Hematopoietic multipotent progenitor cell treated with erythropoietin and hydrocortisone succinate and interleukin-3 and kit ligand, for 15 days (in vitro differentiated cells): Measurements from ENCODE around the gene PRR16.

Experiments used
- DNase-seq: peaks from one replicate; pipeline ENCODE4 v3.0.0-alpha.2; 2015; ENCODE audit warnings: low spot score

PRR16 gene

DNA sequence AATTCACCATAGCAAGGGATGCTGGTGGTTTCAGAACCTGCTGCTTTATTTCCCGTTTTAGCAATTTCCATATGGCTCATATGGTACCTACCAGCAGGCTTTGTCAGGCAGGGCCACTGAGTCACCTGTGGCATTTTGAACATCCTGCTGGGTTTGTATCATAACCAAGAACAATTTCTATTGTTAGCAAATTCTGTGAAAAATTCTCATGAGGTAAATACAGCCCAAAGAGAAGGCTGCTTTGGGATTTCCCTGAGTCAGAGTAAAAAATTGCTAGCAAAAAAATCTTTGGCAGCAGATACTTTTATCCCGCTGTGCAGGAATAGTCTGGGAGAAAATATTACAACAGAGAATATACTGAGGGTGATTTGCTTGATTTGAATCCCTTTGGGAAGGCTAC lies 52.7 kb downstream of the PRR16 start:
- DNase-seq = no peak

DNA sequence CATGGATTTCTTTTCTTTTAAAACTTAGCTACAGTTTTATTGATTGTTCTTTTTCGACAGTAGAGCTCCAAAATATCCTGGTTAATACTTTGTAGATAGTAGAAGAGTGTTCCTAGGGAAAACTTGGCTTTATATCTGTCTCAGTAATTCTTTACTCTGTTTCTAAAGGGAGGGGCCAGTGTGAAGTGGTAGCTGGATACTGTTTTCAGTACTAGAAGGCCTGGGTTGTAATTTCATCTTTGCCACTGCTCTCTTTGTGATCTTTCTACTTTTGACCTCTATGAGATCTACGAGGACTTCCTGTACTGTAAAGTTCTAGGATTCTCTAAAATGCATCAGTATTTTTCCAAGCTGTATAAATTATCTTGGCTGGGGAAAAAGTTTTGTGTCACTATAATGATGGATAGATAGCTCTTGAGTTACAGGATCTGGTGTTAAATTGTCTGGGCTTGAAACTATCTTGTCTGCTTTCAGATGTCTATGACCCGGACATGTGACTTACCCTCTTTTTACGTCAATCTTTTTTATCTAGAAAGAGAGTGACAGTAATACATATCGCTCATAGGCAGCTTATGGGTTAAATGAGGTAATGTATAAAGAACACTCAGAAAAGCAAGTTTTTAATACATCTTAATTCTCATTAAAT lies 53.6 kb downstream of the PRR16 start:
- no peak for DNase-seq

DNA sequence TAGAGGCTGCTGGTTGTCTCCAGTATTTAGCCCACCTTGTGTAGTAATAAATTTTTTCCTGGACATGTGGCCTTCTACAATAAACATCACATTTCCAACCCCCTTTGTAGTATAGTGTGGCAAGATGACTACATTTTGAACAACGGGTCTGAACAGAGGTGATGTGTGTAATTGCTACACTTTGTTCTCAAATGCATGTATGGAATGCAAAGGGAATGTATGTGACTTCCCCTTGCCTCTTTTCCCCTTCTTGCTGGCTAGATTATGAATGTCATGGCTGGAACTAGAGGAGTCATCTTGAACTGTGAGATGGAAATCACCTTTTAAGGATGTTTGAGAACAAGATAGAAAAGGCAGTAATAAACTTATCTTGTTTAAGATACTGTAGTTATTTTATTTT lies 54.5 kb downstream of the PRR16 start:
- no peak for DNase-seq

DNA sequence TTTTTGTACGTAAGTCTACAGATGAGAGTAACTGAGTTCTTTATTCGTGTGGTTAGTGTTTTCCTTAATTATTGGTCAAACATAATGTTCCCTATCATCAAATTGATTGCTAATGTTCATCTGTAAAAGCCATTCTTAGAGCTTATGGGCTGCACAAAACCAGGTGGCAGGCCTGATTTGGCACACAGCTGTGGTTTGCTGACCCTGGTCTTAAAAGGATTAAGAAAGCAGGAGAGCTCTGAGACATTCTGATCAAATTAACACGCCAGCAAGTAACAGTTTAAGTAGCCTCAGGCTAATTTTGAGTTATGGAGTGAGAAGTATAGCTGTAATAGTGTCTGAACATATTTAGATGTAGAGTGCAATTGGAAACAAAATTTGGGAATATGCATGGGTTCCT lies 63.2 kb downstream of the PRR16 start:
- no peak for DNase-seq

DNA sequence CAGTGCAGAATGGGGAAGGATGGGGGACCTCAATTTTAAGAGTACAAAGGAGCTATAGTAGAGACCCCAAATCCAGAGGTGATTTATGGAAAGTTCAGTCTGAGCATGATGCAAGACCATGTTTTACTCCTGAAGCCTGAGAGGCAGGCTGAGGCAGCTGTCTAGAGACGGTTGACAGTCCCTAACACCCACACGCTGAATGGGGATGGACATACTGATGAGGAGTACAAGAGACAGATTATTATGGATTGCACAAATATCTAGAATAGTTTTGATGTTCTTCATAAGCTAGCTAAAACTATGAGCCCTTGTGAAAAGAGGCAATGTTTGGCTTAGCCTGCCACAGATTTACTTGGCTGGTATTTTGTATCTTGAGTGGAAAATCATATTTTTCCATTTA lies 64.5 kb downstream of the PRR16 start:
- DNase-seq = no peak

DNA sequence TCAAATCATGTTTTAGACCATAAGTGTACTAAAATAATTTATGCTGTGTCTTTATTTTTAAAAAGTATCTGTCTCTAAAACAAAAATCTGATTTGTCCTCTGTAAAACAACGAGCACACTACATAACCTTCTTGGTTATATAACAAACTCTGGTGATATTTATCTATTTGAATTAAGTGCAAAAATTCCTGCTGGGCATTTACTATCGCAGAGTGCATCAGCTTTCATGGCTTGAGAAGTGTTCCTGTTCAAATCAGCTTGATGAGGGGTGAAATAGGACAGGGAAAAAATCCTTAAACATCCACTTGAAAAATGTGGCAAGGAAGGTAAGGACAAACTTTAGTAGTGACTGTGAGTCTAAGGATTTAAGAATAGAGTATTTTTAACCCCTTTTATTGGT lies 65.3 kb downstream of the PRR16 start:
- no peak for DNase-seq

DNA sequence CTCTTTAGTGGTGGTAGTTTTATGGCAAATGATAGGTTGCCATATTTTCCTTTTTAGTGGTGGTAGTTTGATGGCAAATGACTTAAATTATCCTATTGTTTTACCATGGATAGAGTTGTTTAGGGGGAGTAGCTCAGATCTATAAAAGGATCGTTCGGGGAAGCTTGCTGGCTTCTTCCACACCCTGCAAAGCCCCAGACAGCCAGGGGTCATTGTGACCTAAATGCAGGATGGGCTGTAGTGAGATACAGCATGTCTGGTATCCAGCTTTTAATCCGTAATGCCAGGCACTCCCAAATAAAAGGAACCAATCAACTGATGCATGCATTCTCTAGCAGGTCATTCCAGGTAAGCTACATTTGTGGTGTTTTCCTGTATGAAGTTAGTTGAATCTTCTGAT lies 67.1 kb downstream of the PRR16 start:
- DNase-seq = no peak

DNA sequence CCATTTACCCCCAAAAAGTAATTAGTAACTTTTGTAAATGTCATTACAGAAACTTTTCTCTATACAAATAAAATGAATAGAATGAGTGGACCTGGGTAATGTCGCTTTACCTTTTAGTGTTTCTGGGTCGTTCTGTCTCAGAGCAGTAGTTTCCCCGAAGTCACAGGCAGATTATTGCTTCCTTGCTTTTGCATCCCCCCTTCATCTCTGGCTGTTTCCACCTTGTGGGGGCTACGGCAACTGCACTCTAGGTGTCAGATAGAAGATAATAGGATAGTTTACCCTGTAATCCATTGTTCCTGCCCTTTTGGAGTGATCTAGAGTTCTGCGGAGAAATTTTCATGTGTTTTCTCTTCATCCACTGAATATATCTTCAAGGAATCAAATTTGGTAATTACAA lies 68.7 kb downstream of the PRR16 start:
- DNase-seq = no peak

DNA sequence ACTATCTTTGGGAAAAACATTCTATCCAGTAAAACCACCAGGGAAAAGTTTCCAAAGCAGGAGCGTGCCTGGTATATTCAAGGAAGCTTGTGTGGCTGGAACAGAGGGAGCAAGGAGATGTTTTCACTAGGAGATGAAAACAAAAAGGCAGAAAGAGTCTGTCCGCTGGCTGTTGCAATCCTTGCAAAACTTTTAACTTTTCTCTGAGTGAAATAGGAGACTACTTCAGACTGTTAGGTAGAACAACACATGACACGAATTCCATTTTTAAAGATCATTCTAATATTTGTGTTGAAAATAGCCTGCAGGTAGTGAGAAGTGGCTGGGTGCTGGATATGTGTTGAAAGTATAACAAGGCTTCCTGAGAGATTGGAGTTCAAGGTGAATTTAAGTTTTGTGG lies 69.5 kb downstream of the PRR16 start:
- DNase-seq = no peak

DNA sequence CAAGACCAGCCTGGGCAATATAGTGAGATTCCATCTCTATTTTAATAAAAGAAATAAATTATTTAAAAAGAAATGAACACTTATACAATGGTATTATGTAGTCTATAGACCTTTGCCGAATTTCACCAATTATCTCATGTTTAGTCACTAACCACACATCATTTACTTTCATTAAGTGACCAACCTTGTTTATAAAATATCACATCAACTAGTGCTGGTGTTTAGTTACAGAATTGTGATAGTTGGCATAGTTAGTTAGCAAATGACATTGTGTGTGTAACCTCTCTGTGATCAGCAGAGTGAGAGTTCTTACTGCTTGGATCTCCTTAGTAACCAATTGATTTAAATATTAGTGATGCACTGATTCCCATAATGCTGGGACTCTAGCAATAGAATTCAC lies 71.8 kb downstream of the PRR16 start:
- no peak for DNase-seq

DNA sequence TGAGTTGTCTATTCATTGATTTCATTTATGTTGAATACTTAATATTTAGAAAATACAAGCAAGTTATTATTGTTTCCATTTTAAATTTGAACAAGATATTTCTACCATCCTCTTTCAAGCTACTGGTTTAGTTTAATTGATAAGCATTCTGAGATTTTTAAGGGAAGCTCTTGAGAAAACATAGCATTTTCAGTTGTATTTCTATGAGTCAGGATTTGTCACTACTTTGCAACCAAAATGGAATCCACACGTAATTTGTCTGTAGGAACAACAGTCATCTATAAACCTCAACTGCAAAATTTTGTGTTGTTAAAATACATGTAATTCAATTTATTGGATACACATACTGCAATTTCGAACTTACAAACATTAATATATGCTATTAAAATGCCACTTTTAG lies 74.0 kb downstream of the PRR16 start:
- DNase-seq = no peak

DNA sequence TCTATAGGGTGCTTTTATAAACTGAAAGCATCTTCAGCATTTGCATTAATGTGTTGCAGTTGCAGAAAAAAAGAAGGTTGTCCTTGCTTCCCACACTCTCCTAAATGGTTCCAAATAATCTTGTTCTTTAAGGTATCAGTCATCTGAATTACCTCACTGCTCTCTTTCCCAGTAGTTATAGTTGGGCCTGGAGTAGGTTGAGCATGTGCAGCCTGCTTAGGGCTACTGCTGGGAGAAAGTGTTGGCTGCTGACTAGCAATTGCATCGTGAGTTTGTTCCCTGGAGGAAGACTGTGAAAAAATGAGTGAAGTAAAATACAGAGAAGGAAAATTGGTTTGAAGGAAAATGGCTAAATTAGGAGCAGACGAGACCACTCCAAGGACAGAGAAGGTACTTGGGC lies 74.5 kb downstream of the PRR16 start:
- no peak for DNase-seq

DNA sequence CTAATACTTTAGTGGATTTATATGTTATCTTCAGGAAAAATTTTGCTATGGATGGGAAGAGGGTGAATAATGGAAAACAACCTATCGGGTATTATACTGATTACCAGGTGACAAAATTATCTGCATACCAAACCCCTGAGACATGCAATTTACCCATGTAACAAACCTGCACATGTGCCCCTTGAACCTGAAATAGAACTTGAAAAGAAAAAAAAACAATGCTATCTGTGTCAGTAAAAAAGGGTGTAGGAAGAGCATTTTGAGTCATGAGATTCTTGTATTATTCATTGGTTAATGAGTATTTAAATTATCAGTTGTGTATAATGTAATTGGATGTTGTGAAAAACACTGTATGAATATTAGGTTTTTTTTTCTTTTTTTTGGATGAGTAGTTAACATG lies 75.4 kb downstream of the PRR16 start:
- DNase-seq = no peak

DNA sequence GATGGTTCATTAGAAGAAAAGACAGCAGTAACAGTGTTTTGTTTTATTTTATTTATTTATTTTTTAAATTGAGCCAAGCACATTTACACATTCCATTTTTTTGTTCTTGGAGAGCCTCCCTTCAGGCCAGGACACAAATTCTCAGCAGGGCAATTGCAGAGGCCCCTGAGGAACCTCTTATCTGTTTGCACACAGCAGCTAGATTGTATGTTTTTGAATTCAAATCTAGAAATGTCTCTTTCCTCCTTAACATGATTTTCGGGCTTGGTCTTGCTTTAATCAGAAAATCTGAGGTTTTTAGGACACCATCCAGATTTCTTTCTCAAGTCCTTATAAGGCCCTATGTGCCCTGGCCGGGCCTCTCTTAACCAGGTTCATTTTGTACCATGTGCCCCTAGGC lies 76.0 kb downstream of the PRR16 start:
- DNase-seq = no peak

DNA sequence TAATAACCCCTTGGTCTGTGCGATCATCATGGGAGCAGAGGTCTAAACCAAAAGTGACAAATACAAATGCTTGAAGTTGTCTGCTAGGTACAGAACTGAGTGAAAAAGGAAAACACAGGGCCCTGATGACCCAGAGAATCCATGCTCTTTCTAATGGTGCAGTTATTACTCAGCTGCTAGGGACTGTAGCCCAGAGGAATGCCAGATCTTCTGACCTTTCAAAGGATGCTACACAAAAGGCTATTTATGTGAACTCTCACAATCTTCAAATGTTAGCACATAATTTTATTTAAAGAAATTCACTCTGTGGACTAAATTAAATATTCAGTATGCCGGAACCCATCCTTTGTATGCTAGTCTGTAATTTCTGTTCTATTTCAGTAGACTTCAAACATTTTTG lies 79.9 kb downstream of the PRR16 start:
- no peak for DNase-seq

DNA sequence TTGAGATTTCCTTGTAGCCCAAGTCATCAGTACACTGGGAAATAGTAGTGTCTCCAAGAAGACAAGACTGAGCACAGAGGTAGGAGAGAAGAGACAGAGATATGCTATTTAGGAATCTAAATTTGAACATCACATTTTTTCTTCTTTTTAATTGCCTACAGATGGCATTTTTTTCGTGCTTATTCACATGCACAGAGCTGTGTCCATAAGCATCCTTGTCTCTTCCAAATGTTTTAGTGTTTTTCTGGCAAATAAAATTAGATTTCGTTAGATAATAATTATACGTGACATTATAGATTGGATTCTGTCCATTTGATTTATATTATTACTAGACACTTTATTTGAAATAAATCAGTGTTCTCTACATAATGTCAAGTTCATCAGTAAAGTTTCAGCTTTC lies 80.9 kb downstream of the PRR16 start:
- DNase-seq = no peak

DNA sequence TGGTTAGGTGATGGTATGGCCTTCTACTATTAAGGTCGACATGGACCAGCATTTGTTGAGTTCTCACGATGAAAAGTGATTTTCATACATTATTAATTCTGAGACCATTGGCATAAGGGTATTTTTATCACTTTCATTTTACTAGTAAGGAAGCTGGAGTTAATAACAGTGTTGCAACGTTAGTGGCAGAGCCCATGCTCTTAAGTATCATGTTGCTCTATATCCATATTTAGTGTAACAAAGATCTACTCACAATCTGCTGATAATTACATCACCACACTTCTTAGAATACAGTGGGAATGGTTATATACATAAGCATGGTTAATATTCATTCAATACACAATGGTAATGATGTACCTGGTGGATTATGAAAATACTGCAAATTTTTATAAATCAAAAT lies 81.9 kb downstream of the PRR16 start:
- no peak for DNase-seq

DNA sequence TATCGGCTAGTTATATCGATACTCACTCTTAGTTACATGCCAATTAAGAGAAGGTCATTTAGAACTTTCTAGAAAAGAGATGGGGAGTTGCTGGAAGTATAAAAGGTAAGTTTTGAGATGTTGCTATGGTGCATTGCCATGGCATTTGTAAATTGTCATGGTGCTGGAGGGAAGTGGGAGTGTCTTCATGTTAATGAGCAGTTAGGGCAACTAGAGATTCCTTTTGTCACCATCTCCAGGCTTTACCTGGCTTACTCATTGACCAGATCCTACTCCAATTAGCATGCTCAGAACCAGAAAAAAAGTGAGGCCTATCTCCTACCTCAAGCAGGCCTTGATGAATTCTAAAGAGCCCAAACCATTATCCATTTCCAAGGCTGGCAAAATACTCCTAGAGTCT lies 82.8 kb downstream of the PRR16 start:
- no peak for DNase-seq

DNA sequence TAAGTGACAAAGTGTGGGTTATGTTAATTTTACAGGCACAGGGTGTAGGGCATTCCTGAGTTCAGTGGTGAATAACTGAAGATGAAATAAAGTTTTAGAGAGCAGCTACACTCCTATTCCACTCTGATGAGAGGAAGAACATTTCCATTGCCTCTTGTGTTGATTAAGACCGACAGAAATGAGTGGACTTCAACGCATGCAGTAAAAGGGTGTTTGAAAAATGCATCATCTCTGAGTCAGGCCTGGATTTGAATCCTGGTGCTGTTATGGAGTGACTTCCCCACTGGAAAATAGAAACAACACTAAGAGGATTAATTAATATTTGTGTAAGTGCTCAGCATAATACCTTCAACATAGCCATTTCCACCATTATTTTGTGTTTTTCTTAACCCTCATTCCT lies 86.3 kb downstream of the PRR16 start:
- DNase-seq = no peak

DNA sequence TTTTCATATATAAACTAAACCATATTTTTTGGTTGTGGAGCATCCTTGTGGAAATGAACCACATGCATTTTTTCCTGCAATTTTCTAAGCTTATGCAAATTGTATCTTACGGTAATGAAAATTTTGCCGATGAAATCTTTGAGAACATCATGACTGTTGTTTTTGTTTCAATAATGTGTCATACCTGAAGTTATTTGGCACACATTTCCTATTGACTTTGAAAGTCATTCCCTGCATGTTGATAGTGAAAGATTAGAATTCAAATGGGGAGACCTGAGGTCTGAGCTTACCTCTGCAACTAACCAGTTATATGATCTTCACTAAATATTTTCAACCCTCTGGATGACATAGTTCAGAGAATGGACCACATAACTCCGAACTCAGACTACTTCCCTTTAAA lies 88.5 kb downstream of the PRR16 start:
- DNase-seq = no peak

DNA sequence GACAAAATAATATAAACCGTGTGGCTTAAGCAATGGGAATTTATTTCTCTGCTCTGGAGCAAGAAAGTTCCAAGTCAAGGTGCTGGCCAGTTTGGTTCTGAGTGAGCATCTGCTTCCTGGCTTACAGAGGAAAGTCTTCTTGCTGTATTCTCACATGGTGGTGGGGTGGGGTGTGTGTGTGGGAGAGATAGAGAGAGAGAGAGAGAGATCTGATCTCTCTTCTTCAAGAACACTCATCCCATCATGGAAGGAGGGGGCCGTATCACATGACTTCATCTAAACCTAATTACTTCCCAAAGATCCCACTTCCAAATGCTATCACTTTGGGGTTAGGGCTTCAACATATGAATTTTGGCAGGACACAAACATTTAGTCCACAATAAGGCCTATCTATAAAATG lies 91.2 kb downstream of the PRR16 start:
- DNase-seq = no peak

DNA sequence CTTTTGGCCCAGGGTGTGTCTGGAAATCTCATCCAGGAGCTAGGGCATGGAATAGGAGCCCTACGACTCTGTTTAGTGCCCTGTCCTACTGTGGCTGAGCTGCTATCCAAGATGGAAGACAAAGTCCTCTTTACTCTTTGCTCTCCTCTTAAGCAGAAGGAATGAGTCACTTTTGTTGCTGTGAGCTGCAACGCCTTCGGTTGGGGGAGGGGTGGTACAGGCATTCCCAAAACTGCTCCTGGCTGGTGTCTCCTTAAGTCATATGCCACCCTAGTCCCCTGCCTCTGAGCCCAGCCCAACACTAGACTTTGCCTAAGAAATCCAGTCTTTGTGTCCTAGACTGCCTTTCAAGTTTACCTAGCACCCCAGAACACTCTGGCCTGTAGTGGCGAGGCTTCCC lies 99.9 kb downstream of the PRR16 start:
- DNase-seq = no peak

DNA sequence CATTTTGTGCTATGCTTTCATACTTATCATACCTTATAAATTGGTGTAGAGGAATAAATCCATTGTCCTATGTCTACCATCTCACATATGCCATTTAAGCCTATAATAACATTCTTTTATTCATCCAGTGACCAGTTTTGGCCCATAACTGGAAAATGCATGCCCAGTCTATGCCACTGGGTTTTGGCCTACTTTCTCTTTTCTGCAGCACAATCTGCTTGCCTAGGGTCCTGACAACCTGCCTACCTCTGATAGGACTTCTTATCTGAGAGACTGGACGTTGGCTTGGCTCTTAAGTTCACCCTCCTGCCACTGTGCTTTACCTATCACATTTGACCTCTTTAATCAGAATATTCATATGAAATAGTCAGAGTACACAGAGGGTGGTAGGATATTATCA lies 103.0 kb downstream of the PRR16 start:
- DNase-seq = no peak

DNA sequence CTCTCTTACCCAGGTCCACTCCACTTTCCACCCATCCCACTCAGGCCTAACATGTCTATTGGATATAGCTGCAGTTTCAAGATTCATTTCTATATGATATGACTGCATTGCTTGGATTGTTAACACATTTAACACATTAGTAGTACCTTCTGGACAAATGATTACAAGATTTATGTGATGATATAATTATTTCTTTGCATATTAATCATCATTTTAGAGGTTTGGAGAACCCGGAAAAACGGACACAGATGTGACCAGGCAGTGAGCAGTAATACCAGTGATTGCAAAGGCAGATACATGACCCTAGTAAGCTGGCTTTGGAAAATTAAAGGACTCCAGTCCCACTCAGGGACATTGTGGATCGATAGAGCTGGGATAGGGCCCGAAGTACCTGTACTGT lies 103.8 kb downstream of the PRR16 start:
- no peak for DNase-seq

DNA sequence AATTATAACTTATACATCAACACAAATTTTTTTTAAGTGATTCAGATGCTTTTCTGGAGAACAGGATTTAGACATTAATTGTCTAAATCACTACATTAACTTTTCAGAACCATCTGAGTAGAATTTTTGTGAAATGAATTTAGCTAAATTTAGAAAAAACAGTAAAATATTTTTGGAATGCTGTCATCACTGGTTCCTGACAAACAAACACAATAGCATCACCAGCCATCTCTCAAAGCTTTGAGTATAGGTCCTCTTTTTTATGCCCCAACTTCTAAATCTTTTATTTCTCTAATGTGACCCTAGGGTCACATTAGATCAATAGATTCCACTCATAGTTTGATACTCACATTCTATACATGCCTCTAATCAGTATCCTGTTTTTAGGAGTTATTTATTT lies 104.6 kb downstream of the PRR16 start:
- no peak for DNase-seq
